Activated CD4-positive, alpha-beta T cell treated with anti-CD3 and anti-CD28 coated beads for 1 hour (primary cell): ENCODE measurements around the gene ANAPC1.
"Not testable (repeated sequence)": the region's sequence is repeated elsewhere in the genome, so short reads cannot be mapped to it uniquely, and the experiment has no call there.

Source experiments
- DNase-seq: peaks from one replicate; pipeline ENCODE4 v3.0.0-alpha.2; 2020

Gene ANAPC1

DNA sequence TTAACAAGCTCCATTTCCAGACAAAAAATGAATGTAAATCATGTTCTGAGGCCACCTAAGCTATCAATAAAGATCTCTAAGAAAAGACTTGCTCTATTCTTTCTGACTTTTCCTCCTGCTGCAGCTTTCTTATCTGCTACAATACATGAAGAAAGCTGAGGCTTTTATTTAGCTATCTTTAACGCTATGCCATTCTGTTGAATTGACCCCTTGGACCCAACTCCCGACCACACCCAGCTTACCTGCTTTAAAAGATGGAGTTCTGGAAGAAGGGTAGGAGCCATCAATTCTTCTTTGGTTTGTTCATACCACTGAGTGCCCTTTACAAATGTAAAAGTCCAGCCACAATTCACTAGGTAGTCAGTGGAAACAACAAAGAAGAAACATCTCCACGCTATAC lies 99.9 kb downstream of the ANAPC1 start:
- DNase-seq = not testable (repeated sequence)

- DNase-seq = not testable (repeated sequence)
Observed at GRCh38 chr2:111782195-111782594, 101.8 kb downstream of the ANAPC1 start.

DNA sequence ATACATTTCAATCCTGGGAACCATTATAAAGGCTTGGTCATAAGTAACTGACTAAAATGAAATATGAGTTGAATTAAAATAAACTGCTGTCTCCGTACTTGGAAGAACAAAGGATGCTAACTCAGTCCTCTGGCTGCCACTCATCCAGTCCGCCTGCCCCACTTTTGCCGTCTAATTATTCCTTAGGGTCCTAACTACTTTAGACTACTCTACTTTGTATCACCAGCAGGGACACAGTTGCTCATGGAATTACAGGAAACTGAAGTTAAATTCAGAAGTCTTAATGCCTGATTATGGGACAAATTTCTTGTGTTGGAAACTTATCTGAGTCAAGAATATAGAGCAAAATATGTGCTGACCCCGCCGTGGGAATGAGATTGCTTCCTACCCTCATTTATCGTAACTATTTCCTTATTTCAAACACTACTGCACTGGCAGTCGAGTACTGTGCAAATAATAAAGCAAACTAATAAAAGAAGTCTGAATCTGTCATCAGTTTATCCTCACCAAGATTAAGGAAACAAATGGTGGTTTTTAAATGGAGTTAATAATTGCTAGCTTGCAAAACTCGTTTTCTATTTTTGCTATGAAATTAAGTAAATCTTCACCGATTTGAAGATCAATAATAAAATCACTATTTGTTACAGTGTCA lies 102.4 kb downstream of the ANAPC1 start:
- not testable (repeated sequence) for DNase-seq

- not testable (repeated sequence) for DNase-seq
Observed at GRCh38 chr2:111777155-111777554, 106.8 kb downstream of the ANAPC1 start.

DNA sequence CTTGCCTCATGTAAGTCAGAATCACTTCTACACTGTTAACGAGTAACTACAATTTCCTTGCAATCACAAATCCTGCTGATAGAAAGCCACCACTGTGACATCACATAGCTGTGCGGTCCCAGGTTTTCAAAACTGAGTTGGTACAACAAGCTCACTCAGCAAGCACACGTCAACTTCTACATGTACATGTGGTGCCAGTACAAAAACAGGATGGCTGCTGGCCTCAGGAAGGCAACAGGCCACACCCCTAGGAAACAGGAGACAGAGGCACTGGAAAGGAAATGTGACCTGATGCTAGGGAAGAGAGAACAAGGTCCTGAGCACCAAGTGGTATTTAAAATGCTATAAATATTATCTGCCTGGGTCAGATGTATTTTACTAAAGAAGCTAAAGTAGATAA lies 107.7 kb downstream of the ANAPC1 start:
- not testable (repeated sequence) for DNase-seq

DNA sequence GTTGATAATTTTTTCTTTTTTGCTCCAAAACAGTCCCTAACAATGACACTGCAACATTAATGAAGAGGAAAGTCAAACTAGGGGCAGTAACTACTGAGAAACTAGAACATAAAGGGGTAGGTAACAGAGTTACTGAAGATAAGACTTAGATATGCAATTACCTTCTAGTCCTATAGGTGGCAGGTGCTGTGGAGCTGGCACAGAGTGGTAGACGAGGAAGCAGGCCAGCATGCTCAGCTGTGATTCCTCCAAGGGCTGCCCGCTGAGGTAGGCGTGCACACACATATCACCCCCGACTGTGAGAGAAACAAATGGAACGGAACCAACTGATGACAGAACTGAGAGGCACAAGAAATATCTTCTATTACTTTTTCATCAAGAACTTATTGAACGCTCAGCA lies 111.8 kb downstream of the ANAPC1 start:
- not testable (repeated sequence) for DNase-seq

GRCh38 chr2:111770916-111771658 lies 112.9 kb downstream of the ANAPC1 start:
- DNase-seq = not testable (repeated sequence)

- not testable (repeated sequence) for DNase-seq
Observed at GRCh38 chr2:111768266-111769190, 115.5 kb downstream of the ANAPC1 start.

- not testable (repeated sequence) for DNase-seq
Observed at GRCh38 chr2:111767087-111767486, 116.9 kb downstream of the ANAPC1 start.

DNA sequence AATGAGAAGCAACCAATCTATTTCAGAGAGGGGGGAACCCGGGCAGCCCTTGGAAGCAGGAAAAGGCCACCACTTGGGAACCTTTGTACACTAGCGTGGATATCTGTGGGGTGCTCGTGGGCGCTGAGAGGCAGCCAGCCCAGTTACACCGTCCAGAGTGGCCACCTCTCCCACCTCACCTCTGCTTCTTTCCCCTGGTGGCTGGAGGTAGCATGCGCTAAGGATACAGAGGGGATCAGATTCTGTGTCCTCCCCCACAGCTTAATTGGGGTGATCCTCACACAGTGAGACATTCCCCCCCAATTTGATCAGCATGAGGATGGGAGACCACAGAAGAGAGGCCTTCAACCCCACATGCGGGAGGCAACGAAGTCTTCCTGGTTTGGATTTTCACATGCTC lies 117.7 kb downstream of the ANAPC1 start:
- DNase-seq = not testable (repeated sequence)

GRCh38 chr2:111764151-111764550 lies 119.8 kb downstream of the ANAPC1 start:
- not testable (repeated sequence) for DNase-seq

DNA sequence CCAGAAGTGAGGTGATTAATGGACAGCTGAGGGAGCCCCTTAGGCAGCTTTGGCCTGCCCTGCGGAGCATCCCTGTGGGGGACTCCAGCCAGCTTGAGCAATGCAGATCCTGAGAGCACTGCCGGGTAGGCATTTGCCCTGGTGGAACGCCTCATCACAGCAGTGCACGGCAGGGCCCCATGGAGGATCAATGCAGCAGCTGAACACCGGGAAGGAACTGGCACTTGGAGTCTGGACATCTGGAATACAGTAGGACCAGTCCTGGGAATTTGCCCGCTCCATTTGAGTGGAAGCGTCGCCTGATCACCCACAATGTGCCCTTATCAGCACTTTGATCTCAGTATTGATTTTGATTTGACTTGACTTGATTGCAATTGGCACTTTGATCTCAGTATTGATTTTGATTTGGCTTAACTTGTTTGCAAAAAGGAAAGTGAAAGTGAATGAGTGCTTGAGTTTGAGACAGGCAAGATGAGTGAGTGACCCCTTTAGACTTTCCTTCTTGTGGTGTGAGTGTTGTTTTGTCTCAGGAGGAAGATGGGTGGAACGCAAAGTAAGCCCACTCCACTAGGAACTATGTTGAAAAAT lies 123.2 kb downstream of the ANAPC1 start:
- DNase-seq = not testable (repeated sequence)

GRCh38 chr2:111752533-111752932 lies 131.5 kb downstream of the ANAPC1 start:
- DNase-seq = not testable (repeated sequence)

DNA sequence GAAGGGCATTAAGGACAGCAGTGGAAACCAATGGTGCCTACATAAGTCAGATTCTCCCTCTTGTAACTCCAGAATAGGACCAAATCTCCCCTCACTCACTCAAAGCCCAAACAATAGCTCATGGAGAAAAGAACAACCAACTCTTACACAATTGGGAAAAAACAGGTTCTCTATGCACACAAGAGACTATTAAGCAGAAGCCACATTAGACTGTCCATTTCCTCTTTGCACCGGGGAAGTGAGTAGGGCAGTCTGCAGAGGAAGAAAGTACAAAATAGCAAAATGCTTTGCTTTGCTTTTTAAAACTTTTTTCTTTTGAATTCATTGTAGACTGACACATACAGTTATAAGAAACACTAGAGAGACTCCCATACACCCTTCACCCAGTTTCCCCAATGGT lies 133.4 kb downstream of the ANAPC1 start:
- not testable (repeated sequence) for DNase-seq

DNA sequence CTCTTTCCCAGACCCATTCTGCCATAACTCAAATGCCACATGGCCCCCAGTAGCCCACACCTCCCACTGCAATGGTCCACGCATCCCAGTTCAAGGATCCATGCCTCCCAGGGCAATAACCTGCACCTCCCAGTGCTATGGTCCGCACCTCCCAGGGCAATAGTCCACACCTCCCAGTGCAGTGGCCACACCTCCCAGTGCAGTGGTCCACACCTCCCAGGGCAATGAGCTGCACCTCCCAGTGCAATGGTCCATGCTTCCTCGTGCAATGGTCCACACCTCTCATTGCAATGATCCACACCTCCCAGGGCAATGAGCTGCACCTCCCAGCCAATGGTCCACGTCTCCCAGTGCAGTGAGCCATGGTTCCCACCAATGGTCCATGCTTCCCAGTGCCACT lies 135.6 kb downstream of the ANAPC1 start:
- not testable (repeated sequence) for DNase-seq

DNA sequence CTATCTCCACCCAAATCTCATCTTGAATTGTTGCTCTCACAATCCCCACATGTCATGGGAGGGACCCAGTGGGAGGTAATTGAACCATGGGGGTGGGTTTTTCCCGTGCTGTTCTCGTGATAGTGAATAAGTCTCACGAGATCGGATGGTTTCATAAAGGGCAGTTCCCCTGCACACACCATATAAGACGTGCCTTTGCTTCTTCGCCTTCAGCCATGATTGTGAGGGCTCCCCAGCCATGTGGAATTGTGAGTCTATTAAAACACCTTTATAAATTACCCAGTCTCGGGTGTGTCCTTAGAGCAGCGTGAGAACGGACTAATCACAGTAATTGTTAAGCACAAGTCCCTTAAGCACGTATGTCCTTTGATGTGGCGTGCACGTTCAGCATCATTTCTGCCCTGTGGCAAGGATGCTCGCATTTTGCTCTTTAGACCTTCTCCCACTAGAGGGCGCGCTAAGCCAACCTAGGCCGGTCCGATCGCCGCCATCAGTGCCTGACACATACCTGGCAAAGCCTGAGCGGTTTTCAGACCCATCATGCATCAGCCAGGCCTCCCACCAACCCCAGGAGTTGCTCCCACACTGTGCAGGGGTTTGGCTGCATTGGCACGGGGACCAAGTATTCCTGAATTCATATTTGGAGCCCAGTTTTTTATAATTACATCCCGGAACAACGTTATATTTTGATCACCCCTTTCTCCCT lies 136.4 kb downstream of the ANAPC1 start:
- peak; percentile 39 for DNase-seq

GRCh38 chr2:111744751-111745150 lies 139.2 kb downstream of the ANAPC1 start:
- DNase-seq = not testable (repeated sequence)

DNA sequence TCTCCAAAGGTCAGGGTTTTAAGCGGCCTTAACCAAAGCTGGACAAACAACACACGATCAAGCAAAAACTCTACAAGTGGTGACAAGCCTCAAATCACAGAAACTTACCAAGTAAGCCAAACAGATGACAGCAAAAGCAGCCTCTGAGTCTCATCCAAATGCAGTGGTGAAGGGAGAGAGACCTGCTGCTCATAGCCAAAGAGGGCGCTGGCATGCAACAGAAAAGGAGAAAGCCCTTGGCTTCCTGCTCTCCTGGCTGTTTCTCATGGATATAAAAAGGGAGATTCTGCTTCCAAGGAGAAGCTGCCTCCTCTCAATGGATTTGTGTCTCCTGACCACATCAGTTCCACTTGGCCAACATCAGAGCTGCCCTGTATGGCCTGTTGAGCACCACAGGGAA lies 142.5 kb downstream of the ANAPC1 start:
- not testable (repeated sequence) for DNase-seq

- not testable (repeated sequence) for DNase-seq
Observed at GRCh38 chr2:111735838-111736721, 147.9 kb downstream of the ANAPC1 start.

- not testable (repeated sequence) for DNase-seq
Observed at GRCh38 chr2:111735420-111735819, 148.6 kb downstream of the ANAPC1 start.
